Breast epithelium (tissue), 3 donors: ENCODE results near the gene NUDC.

ENCODE experiments used
- POLR2A ChIP-seq: fragments of 450-650 bp; IDR thresholded peaks from one replicate; pipeline ENCODE4 v1.6.1; 2016; ENCODE audit warnings: antibody characterized with exemption, mild to moderate bottlenecking, moderate library complexity
- POLR2AphosphoS5 ChIP-seq, 3 donors: sonication (generic); formaldehyde crosslinking; IDR thresholded peaks; one replicate each; pipeline ENCODE4 v1.6.1; 2017; ENCODE audit warnings: antibody characterized with exemption in 3 of 3
- TF ChIP-seq, protein P1 (sequence below), 3 donors: fragments of 450-650 bp; IDR thresholded peaks; one replicate each; pipeline ENCODE4 v1.5.1; 2016 to 2017; ENCODE audit warnings: antibody characterized with exemption in 3 of 3, mild to moderate bottlenecking in 3 of 3, moderate library complexity in 3 of 3

- TF ChIP-seq, protein P1, sequence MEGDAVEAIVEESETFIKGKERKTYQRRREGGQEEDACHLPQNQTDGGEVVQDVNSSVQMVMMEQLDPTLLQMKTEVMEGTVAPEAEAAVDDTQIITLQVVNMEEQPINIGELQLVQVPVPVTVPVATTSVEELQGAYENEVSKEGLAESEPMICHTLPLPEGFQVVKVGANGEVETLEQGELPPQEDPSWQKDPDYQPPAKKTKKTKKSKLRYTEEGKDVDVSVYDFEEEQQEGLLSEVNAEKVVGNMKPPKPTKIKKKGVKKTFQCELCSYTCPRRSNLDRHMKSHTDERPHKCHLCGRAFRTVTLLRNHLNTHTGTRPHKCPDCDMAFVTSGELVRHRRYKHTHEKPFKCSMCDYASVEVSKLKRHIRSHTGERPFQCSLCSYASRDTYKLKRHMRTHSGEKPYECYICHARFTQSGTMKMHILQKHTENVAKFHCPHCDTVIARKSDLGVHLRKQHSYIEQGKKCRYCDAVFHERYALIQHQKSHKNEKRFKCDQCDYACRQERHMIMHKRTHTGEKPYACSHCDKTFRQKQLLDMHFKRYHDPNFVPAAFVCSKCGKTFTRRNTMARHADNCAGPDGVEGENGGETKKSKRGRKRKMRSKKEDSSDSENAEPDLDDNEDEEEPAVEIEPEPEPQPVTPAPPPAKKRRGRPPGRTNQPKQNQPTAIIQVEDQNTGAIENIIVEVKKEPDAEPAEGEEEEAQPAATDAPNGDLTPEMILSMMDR (IDR thresholded peaks at IDR 0.05), result no peak
- no peak for TF ChIP-seq POLR2A
- no peak for TF ChIP-seq POLR2AphosphoS5 (IDR thresholded peaks at IDR 0.05)
These were observed 9.4 kb upstream of the NUDC start for GRCh38 chr1:26912147-26912490.
